ENCODE results near the gene TXNL4A.
"Not testable (repeated sequence)": the region's sequence is repeated elsewhere in the genome, so short reads cannot be mapped to it uniquely, and the experiment has no call there.

The TXNL4A gene, protein sequence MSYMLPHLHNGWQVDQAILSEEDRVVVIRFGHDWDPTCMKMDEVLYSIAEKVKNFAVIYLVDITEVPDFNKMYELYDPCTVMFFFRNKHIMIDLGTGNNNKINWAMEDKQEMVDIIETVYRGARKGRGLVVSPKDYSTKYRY

DNA sequence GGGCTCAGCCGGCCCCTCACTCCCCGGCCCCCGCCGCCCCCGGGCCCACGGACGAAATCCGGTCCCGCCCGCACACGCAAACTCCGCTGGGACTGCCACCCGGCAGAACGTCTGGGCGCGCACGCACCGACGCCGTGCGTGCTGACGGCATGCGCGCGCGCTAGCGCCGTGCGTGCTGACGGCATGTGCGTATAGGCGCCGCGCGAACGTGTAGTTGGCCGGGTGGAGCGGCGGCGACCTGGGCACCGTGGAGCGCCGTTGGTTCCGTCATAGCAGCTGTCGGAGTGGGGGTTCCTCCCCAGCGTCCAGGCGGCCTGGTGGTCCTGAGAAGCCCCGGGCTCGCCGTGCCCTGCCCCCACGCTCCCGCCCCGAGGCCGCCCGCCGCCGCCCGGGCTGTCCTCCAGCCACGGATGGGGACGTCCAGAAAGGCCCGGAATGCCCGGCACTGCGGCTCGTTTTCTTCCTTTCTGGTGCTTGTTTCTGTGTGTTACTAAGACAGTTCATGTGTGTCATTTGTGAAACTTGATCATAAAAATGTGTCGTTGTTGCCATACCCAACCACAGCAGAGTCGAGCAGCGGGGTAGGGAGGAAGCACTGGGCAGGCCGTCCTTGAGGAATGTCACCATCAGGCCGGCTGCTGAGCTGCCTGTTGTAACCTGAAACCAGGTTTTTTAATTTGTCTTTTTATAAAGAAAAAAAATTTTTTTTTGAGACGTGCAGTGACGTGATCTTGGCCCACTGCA, at the start of gene TXNL4A:
TXNL4A (minus strand) TSS at position 113 of the 744 bp plus-strand sequence. CDS start 171 bp downstream, outside the sequence.
- peak; percentile 9 for DNase-seq

DNA sequence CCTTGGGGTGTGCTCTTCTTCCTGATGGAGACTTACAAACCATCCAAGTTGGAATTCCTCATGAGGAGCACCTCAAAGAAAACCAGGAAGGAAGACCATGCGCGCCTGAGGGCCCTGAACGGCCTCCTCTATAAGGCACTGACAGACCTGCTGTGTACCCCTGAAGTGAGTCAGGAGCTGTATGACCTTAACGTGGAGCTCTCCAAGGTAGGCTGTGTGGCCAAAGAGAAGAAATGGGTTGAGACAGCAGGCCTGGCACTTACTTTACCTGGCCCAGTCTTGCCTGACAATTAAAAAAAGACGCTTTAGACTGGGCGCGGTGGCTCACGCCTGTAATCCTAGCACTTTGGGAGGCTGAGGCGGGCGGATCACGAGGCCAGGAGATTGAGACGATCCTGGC, 48.9 kb upstream of the TXNL4A start:
- DNase-seq, result no peak

DNA sequence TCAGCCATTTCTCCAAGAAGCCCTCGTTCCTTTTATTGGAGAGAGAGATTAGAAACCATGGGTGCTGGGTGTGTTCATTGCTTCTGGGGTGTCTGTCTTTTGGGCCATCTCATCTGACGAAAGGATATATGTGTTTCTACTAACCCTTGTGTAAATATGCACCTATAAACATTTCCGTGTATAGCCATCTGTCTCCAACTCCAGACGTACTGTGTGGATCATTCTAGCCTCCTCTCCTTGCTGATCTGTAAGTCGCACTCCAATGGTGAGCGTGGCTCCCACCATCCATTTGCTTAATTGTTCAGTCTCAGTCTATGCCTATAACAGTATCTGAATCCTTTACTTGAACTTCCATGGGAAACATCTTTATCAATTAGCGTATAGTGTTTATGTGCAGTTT, 47.6 kb upstream of the TXNL4A start:
- no peak for DNase-seq

DNA sequence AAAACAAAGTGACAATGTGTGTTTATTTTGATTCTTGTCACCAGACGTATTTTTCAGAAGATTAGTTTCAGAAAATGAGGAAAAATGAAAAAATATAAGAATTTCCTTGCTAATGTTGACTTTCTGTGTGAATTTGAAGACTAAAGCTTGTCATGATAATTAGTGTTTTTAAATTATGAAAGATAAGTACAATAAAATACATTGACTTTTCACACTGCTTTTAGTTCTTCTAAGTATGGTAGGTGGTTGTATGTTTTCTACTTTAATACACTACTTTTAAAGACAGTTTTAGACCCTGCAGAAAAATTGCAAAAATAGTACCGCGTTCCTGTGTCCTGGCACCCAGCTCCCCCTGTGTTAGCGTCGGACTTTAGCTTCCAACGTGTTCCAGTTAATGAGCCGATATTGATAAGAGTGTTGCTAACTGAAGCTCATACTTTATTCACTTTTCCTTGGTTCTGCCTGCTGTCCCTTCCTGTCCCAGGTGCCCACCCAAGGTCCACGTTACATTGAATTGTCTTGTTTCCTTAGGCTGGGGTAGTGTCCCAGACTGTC, 46.6 kb upstream of the TXNL4A start:
- no peak for DNase-seq

DNA sequence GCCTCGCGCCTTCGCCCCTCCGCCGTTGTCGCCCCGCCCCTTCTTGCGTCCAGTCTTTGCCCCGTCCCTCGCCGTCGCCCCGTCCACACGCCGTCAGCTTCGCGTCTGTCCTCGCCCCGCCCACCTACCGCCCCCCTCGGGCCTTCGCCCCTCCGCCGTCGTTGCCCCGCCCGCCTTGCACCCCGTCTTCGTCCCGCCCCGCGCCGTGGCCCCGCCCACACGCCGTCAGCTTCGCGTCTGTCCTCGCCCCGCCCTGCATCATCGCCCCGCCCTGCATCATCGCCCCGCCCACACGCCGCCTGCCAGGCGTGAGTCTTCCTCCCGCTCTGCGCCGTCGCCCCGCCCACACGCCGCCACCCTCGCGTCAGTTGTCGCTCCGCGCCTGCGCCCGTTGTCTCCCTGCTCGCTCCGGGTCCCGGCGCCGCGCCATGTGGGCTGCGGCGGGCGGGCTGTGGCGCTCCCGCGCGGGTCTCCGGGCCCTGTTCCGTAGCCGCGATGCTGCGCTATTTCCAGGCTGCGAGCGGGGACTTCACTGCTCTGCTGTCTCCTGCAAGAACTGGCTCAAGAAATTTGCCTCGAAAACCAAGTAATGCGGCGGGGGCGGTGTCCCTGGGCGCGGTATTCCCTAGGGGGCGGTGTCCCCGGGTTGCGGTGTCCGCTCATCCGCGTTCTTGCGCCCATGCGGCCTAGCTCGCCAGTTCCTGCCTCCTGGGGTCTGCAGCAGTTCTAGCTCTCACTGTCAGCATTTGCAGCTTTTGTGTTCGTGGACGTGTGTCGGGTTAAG, 45.9 kb upstream of the TXNL4A start, which contains the start of gene RBFA:
RBFA (plus strand) TSS at position 367 of the 784 bp plus-strand sequence; CDS start at position 429, 62 bp downstream.
- peak; percentile 81 for DNase-seq

DNA sequence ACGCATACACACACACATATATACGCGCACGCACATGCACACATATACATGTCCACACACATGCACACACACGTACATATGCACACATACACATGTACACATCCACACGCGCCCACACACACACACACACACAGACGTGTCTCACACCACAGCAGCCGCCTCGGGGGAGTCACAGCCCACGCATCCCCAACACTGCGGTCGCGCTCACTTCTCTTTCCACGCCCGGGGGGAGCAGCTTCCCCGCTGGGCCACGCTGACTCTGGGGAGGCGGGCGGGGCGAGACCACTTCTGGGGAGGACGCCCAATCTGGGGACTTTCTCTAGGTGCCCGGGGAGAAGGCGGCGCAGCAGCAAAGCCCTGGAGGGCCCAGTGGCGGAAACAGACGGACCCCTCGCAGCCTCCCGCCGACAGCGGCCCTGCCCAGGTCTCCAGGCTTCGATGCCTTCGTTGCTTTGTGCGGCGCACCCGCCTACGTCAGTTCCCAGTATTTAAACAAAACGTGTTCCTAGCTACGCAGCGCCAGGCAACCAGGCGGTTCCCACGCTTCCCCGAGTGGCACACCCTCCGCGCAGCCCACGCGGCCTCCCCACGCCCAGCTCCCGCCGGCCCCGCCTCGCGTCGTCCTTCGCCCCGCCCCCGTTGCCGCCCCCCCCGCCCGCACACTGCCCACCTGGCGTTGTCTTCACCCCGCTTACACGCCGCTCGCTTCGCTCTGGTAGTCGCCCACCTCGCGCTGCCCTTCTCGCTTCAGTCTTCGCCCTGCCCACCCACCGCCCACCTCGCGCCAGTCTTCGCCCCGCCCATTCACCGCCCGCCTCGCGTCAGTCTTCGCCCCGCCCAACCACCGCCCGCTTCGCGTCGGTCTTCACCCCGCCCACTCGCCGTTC, 45.1 kb upstream of the TXNL4A start:
- DNase-seq, result peak; percentile 87

DNA sequence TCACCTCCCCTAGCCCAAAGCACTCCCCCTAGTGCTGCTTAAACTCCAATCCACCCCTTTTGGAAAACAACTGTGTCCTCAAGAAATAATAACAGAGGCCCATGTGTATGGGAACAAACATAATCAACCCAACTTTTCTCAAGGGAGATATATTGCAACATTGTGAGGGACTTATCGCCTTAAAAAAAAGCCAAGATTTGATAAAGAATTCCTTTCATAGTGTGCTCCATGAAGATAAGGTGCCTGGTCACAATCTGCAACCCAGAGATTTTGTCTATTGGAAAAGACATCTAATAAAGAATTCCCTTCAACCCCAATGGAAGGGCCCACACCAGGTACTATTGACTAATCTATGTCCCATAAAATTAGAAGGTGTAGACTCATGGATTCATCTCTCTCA, 41.3 kb upstream of the TXNL4A start:
- no peak for DNase-seq

DNA sequence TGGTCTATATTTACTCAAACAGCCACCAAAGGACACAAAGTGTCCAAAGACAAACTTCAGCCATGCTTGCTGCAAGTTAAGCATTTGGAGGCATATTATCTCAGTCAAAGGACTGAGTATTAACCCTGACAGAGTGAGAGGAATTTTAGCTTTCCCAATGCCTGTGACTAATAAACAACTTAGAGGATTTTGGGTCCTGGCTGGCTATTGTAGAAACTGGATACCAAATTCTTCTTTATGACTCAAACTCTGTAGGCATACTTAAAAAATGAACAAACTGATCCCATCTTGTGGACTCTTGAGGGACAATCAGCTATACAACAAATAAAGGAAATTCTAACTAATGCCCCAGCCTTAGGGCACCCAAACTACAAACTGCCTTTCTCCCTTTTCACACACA, 39.4 kb upstream of the TXNL4A start:
- not testable (repeated sequence) for DNase-seq

DNA sequence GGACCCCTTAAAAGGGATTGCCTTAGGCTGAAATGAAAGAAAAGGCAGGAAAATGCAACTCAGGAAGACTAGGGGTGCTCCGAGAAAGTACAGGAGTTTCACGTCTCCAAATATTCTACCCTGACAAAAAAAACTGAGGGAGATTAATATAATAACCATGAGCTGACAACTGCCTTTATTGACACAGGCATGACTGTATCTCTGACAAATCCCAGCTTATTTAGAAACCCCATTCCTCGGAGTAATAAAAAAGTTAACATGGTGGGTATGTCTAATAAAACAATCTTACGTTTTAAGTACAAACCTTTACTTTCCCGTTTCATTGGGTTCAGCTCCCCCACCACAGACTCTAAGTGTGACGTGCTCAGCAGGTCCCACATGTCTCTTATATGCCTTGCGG, 38.0 kb upstream of the TXNL4A start:
- no peak for DNase-seq

DNA sequence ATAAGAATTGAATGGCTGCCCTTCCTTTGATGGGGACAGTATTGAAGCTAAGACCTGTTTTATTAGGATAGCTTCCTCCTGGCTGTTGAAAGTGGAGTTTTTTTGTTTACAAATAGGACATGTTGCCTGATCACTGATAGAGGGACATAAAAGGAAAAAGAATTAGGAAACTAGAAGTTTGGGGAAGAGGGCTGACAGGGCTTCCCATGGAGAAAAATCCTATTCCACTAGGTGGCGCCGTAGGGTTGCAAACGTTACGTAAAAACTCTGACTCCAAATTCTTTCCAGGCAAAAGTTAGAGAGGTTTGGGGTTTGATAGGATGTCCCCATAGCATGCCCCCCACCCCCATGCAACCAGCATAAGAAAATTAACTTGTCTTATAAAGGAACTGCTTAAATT, 34.8 kb upstream of the TXNL4A start:
- DNase-seq, result no peak

DNA sequence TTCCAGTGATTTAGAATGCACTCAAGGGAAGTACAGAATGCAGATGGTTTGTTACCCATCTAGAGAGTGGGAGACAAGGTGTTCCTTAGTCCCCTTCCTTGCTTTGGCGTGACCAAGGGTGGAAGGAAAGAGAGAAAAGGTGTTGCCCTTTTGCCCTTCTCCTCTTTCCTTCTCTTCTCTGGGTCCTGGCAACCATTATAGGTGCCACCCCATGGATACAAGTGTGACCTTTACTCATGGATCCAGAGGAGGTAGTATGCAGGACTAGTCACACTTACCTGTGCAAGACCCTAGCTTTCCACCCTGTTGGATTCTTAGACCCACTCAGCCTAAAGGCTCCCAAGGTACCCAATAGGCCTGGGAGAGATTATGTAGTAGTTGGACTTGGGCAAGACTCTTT, 34.2 kb upstream of the TXNL4A start:
- DNase-seq, result no peak

DNA sequence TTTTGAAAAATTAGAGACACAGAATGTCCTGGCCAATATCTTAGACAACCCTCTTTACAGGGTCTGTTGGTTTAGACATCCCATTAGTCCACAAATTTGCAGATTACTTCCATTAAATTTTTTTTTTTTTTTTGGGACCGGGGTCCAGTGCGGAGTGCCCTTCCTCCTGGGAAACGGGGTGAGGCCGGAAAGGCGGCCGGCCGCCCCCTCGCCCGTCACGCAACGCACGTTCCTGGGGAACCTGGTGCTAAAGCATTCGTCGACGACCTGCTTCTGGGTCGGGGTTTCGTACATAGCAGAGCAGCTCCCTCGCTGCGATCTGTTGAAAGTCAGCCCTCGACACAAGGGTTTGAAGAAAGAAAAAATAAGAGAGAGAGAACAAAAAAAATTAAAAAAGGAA, 24.4 kb upstream of the TXNL4A start:
- no peak for DNase-seq

DNA sequence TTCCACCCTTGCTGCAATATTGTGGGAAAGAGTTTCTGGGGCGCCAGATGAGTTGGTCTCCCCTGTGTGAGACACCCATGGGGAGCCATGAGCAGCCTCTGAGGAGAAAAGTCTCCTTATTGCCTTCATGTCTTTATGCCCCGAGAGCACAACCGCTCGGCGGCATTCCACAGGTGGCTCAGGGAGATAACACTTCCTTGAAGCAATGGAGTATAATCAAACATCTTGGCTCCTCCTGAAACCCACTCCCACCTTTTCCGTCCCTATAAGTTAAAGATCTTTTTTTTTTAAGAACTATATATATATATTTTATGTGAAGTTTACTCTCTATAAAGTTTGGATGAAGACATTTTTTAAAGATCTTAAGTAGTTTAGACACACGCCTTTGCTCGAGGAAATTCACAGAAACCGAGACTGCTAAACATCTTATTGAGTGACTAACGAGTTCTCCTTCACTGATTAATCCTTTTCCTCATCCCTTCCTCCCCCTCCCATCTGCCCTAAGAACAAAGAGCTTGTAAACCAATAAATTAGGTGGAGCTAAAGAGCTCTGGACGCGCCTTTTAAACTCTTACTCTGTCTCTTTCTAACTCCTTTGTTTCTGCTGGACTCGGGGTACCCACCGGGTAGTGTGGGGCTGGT, 23.3 kb upstream of the TXNL4A start:
- DNase-seq, result not testable (repeated sequence)

DNA sequence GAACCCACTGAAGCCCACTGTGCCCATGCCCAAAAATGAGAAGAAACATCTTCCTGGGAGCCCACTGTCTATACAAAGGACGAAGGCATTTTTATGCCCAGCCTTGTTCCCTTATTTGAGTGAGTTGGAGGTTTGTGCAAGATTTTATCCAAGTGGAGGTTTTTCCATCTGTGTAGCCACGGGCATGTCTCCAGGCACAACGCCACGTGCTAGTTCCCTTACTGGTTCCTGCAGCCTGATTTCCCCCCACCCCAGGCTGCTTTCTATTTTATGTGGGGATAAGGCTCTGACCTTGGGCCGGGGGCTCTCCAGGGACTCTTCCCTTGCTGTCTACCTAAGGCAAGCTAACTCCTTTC, 22.2 kb upstream of the TXNL4A start:
- DNase-seq, result no peak

DNA sequence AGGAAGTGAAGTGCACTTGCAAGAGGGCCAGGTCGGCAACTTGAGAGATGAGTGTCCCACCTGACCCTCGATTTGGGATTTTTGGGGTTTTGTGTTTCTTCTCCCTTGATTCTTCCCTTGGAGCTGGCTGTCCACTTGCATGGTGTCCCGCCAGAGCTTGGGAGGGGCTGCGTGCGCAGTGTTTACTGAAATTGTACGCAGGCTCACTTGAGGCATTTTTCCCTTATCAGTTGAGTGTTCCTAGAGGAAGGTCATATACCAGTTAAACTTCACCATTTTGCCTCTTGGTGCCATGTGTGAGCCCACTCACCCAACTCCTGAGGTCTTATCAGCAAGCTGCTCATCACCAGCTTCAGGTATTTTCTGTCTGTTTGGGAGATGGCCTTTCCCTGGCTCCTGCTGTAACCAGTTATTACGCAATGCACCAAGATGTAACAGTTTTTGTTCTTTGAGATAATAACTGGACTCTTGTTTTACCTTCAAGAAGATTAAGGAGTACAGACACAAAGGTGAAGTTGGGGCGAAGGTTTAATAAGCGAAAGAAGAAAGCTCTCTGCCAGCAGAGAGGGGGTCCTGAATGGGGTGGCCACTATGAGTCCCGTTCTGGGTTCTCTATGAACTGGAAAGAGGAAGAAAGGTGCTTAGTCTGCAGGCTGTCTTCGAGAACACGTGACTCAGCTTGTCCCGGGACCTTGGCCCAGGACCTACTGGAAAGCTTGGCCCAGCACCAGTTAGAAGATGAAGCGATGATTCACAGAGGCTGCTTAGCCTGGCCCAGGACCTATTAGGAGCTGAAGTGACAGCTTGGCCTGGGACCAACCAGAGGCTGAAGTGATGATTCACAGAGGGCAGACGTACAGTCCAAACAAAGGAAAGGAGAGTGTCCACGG, 21.5 kb upstream of the TXNL4A start:
- DNase-seq, result no peak

DNA sequence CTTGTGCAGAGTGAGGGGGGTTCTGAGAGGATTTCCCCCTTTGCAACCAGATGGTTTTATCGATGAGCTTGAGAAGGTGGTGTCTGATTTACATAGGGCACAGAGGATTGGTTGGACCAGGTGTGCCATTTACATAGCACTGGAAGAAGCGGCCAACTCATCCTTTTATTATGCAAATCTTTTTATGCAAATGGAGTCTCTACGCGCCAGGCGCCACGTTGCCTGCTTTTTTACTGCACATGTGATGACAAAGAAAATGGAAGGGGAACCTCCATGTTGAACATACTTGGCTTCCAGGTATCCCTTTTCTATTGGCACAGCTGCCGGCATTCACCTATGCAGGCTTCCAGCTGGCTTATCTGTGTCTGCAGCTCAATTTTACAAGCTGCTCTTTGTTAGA, 18.4 kb upstream of the TXNL4A start:
- DNase-seq, result no peak

DNA sequence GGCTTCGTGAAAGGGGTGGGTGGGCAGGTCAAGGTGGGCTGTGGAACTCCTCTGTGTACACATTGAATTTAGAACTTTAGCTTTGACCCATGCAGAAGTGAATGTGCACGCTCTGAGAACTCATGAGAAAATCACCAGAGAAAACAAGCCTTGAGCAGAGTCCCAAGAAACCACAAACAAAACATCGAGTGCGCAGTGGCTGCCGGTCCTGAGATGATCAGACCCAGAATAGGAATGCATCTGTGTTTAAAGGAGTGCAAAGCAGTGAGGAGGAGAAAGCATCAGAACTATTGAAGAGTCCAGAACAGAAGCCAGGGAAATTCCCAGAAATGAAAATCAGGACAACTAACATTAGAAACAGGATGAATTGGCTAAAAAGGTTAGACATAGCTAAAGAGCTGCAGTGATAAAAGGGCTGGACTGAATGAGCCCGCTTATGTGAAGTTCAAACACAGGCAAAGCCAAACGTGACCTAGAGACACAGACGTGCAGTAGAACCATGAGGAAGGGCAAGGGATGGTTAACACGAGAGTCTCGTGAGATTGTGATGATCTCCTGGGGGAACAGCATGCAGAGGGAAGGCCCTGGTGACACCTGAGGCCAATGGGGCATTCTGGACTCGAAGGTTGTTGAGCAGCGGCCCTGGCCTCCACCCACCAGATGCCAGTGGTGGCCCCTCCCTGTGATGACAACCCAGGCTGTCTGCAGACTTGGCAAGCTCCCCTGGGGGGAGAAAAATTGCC, 16.4 kb upstream of the TXNL4A start:
- DNase-seq, result no peak

DNA sequence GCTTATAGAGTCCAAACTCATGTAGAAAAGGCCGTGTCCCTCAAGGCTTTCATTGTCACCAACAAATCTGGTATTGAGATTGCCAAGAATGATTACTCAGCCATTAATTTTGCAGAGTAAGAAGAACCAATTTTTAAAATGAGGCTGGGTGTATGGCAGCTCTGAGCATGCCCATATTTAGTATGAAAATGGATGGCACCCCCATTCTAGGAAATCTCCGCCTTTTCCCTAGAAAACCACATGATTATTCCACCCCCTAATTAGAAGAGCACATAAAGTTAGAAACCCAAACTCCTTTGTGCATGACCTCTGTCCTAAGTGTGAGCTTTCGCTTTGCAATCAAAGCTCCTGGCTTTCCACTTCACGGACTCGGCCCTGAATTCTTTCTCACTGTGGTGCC, 14.1 kb upstream of the TXNL4A start:
- DNase-seq, result no peak

DNA sequence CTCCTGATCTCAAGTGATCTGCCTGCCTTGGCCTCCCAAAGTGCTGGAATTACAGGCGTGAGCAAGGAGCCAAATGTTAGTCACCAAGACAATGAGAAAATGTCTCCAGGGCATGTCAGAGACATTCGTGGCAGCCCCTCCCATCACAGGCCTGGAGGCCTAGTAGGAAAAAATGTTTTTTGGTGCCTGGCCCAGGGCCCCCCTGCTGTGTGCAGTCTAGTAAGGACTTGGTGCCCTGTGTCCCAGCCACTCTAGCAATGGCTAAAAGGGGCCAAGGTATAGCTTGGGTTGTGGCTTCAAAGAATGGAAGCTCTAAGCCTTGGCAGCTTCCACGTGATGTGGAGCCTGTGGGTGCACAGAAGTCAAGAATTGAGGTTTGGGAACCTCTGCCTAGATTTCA, 12.5 kb upstream of the TXNL4A start:
- no peak for DNase-seq

DNA sequence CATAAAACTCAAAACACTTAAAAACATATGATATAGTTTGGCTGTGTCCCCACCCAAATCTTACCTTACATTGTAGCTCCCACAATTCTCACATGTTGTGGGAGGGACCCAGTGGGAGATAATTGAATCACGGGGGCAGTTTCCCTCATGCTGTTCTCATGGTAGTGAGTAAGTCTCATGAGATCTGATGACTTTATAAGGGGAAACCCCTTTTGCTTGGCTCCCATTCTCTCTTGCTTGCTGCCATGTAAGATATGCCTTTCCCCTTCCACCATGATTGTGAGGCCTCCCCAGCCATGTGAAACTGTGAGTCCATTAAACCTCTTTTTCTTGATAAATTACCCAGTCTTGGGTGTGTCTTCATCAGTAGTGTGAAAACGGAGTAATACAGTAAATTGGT, 11.3 kb upstream of the TXNL4A start:
- not testable (repeated sequence) for DNase-seq
